ENCODE data around the gene SLC37A1.

The SLC37A1 gene

GRCh38 chr21:42565206-42565810, 51.7 kb downstream of the SLC37A1 start:
- no peak for DNase-seq

GRCh38 chr21:42565886-42566523, 52.4 kb downstream of the SLC37A1 start:
- DNase-seq = no peak

- DNase-seq = no peak
Observed at GRCh38 chr21:42566524-42567213, 53.0 kb downstream of the SLC37A1 start.

GRCh38 chr21:42567214-42567555, 53.5 kb downstream of the SLC37A1 start:
- no peak for DNase-seq

GRCh38 chr21:42567861-42568260, 54.2 kb downstream of the SLC37A1 start:
- no peak for DNase-seq

GRCh38 chr21:42568376-42568775, 54.7 kb downstream of the SLC37A1 start:
- DNase-seq = no peak

- no peak for DNase-seq
Observed at GRCh38 chr21:42568866-42569731, 55.4 kb downstream of the SLC37A1 start.

- no peak for DNase-seq
Observed at GRCh38 chr21:42569732-42570301, 56.2 kb downstream of the SLC37A1 start.

- DNase-seq = no peak
Observed at GRCh38 chr21:42570362-42570761, 56.7 kb downstream of the SLC37A1 start.

- no peak for DNase-seq
Observed at GRCh38 chr21:42570841-42571387, 57.3 kb downstream of the SLC37A1 start.

GRCh38 chr21:42571391-42572150, 57.9 kb downstream of the SLC37A1 start:
- no peak for DNase-seq

GRCh38 chr21:42572906-42573495, 59.3 kb downstream of the SLC37A1 start:
- no peak for DNase-seq

GRCh38 chr21:42574234-42575027, 60.8 kb downstream of the SLC37A1 start:
- DNase-seq = no peak

- no peak for DNase-seq
Observed at GRCh38 chr21:42575111-42575510, 61.5 kb downstream of the SLC37A1 start.

- no peak for DNase-seq
Observed at GRCh38 chr21:42576639-42577038, 63.0 kb downstream of the SLC37A1 start.

- DNase-seq = no peak
Observed at GRCh38 chr21:42578034-42578433, 64.4 kb downstream of the SLC37A1 start.

GRCh38 chr21:42578761-42579415, 65.2 kb downstream of the SLC37A1 start:
- no peak for DNase-seq

GRCh38 chr21:42579456-42580075, 65.9 kb downstream of the SLC37A1 start:
- DNase-seq = no peak

GRCh38 chr21:42580076-42580792, 66.6 kb downstream of the SLC37A1 start:
- no peak for DNase-seq
